Measurements from ENCODE around the gene PPP2R2C.

PPP2R2C gene

GRCh38 chr4:6480534-6481088 lies 8.2 kb upstream of the PPP2R2C start:
- H3K27ac ChIP-seq, result no peak overlapping the region
- TF ChIP-seq, protein P1, sequence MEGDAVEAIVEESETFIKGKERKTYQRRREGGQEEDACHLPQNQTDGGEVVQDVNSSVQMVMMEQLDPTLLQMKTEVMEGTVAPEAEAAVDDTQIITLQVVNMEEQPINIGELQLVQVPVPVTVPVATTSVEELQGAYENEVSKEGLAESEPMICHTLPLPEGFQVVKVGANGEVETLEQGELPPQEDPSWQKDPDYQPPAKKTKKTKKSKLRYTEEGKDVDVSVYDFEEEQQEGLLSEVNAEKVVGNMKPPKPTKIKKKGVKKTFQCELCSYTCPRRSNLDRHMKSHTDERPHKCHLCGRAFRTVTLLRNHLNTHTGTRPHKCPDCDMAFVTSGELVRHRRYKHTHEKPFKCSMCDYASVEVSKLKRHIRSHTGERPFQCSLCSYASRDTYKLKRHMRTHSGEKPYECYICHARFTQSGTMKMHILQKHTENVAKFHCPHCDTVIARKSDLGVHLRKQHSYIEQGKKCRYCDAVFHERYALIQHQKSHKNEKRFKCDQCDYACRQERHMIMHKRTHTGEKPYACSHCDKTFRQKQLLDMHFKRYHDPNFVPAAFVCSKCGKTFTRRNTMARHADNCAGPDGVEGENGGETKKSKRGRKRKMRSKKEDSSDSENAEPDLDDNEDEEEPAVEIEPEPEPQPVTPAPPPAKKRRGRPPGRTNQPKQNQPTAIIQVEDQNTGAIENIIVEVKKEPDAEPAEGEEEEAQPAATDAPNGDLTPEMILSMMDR (IDR thresholded peaks at IDR 0.05), result no peak
- no peak for TF ChIP-seq ZFX (IDR thresholded peaks at IDR 0.05; ENCODE audit: borderline replicate concordance)

DNA sequence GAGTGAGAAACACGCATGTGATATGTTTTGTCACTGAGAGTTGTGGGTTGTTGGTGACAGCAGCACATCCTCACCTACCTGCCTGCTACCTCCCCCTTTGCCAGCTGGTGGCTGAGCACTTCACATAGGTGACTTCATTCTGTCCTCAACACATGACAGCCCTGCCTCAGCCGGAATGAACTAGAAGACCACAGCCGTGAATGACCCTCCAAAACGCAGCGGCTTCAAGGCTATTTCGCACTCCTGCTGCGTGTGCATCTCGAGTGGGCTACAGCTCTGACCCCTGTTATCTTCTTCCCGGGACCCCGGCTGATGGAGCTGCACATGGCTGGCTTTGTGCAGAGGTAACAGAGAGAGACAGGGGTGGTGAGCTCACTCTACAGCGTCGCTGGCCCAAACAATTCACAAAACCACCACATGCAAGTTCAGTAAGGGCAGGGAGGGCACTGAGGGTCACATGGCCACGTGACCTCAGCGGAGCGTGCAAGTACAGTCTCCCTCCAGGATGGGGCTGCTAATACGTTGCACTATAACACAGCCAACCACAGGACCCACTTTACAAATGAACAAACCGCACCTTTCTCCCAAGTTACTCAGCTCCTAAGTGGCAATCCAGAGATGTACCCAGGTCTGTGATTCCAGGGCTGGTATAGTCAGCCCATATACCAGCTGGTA lies 6.3 kb upstream of the PPP2R2C start:
- TF ChIP-seq, protein P1 (IDR thresholded peaks at IDR 0.05), result no peak
- no peak for TF ChIP-seq ZFX (IDR thresholded peaks at IDR 0.05; ENCODE audit: borderline replicate concordance)
- no peak overlapping the region for H3K27ac ChIP-seq

DNA sequence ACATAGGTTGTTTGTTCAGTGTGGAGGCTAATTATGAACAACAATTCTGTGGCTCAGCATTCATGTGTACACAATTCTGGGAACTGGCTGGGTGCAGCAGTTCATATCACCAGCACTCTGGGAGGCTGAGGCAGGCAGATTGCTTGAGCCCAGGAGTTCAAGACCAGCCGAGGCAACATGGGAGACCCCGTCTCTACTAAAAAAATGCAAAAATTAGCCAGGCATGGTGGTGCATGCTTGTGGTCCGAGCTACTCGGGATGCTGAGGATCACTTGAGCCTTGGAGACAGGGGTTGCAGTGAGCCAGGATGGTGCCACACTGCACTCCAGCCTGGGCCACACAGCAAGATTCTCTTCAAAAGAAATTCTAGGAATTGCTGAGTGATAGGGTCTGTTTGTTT lies 4.5 kb upstream of the PPP2R2C start:
- no peak for TF ChIP-seq ZFX (IDR thresholded peaks at IDR 0.05; ENCODE audit: borderline replicate concordance)
- TF ChIP-seq, protein P1 (IDR thresholded peaks at IDR 0.05), result no peak
- H3K27ac ChIP-seq, result no peak overlapping the region

GRCh38 chr4:6475492-6476020 lies 3.1 kb upstream of the PPP2R2C start:
- TF ChIP-seq ZFX (IDR thresholded peaks at IDR 0.05; ENCODE audit: borderline replicate concordance), result no peak
- TF ChIP-seq, protein P1 (IDR thresholded peaks at IDR 0.05), result no peak
- H3K27ac ChIP-seq, result no peak overlapping the region

GRCh38 chr4:6474705-6475457 lies 2.5 kb upstream of the PPP2R2C start:
- no peak for TF ChIP-seq ZFX (IDR thresholded peaks at IDR 0.05; ENCODE audit: borderline replicate concordance)
- TF ChIP-seq, protein P1 (IDR thresholded peaks at IDR 0.05), result no peak
- H3K27ac ChIP-seq, result no peak overlapping the region

- no peak for TF ChIP-seq ZFX (IDR thresholded peaks at IDR 0.05; ENCODE audit: borderline replicate concordance)
- TF ChIP-seq, protein P1 (IDR thresholded peaks at IDR 0.05), result peak; percentile 50
- no peak overlapping the region for H3K27ac ChIP-seq
These were observed 1.7 kb upstream of the PPP2R2C start for GRCh38 chr4:6474053-6474568.
